Parathyroid adenoma (tissue), 2 donors: ENCODE results near the gene TAOK3.

Source experiments
- H2AFZ ChIP-seq: fragments of 300-600 bp; sonication (generic); one replicate; pipeline ENCODE4 v1.7.0; 2017; ENCODE audit warnings: antibody characterized with exemption, mild to moderate bottlenecking
- H3K27ac ChIP-seq: fragments of 300-600 bp; sonication (generic); one replicate; pipeline ENCODE4 v1.7.0; 2017
- H3K27me3 ChIP-seq: fragments of 300-600 bp; sonication (generic); one replicate; pipeline ENCODE4 v1.7.0; 2017; ENCODE audit warnings: low read length; ENCODE audit not compliant: control insufficient read depth, insufficient read depth
- H3K36me3 ChIP-seq: fragments of 300-600 bp; sonication (generic); one replicate; pipeline ENCODE4 v1.7.0; 2017; ENCODE audit warnings: low read length; ENCODE audit not compliant: control insufficient read depth, insufficient read depth
- H3K4me1 ChIP-seq: fragments of 300-600 bp; sonication (generic); one replicate; pipeline ENCODE4 v1.7.0; 2017; ENCODE audit warnings: control low read depth
- H3K4me2 ChIP-seq: fragments of 300-600 bp; sonication (generic); one replicate; pipeline ENCODE4 v1.7.0; 2017; ENCODE audit warnings: low read length
- H3K4me3 ChIP-seq: fragments of 300-600 bp; sonication (generic); one replicate; pipeline ENCODE4 v1.7.0; 2017; ENCODE audit warnings: low read depth, low read length
- H3K79me2 ChIP-seq: fragments of 300-600 bp; sonication (generic); one replicate; pipeline ENCODE4 v1.7.0; 2017; ENCODE audit warnings: control low read depth
- H3K9ac ChIP-seq: fragments of 300-600 bp; sonication (generic); one replicate; pipeline ENCODE4 v1.7.0; 2017; ENCODE audit warnings: mild to moderate bottlenecking
- H3K9me3 ChIP-seq: fragments of 300-600 bp; sonication (generic); one replicate; pipeline ENCODE4 v1.7.0; 2017; ENCODE audit warnings: low read length; ENCODE audit not compliant: control insufficient read depth
- CTCF ChIP-seq: fragments of 300-600 bp; sonication (generic); IDR thresholded peaks from one replicate; pipeline ENCODE4 v1.7.0; 2017; ENCODE audit warnings: antibody characterized with exemption, mild to moderate bottlenecking
- donor health status: primary hyperparathyroidism.

Gene TAOK3

GRCh38 chr12:118372541-118373495, at the start of gene TAOK3:
Gene TAOK3, minus strand, starts transcription at chr12:118372907. Its CDS starts 117,340 bp downstream, at chr12:118255567.
- H3K27ac ChIP-seq, result peak within 1 kb of the TSS; percentile 75
- H3K4me3 ChIP-seq, result peak within 1 kb of the TSS; percentile 94
- H3K27me3 ChIP-seq, result no peaks in the 10 kb centered on the region
- H3K9ac ChIP-seq, result peak within 1 kb of the TSS; percentile 77
- H3K9me3 ChIP-seq, result no peaks in the 10 kb centered on the region
- no peaks in the 10 kb centered on the region for H3K36me3 ChIP-seq
- peak within 1 kb of the TSS; percentile 97 for H3K4me2 ChIP-seq
- peak within 1 kb of the TSS; percentile 92 for H2AFZ ChIP-seq
- H3K4me1 ChIP-seq, result peaks cover 5% of the 10 kb centered on the region
- peaks cover 17% of the 10 kb centered on the region for H3K79me2 ChIP-seq
- no peak for TF ChIP-seq CTCF

- H3K4me3 ChIP-seq, result no peak overlapping the region
- no peaks in the 10 kb centered on the region for H3K9me3 ChIP-seq
- H3K27ac ChIP-seq, result no peak overlapping the region
- no peak overlapping the region for H3K4me2 ChIP-seq
- H2AFZ ChIP-seq, result no peak overlapping the region
- no peaks in the 10 kb centered on the region for H3K4me1 ChIP-seq
- no peak for TF ChIP-seq CTCF
- no peaks in the 10 kb centered on the region for H3K36me3 ChIP-seq
- no peaks in the 10 kb centered on the region for H3K27me3 ChIP-seq
- no peaks in the 10 kb centered on the region for H3K79me2 ChIP-seq
- H3K9ac ChIP-seq, result no peak overlapping the region
Observed at GRCh38 chr12:118420673-118421072, 48.0 kb upstream of the TAOK3 start.

GRCh38 chr12:118418385-118419057, 45.8 kb upstream of the TAOK3 start:
- H3K4me3 ChIP-seq, result no peak overlapping the region
- TF ChIP-seq CTCF, result no peak
- no peak overlapping the region for H2AFZ ChIP-seq
- no peaks in the 10 kb centered on the region for H3K27me3 ChIP-seq
- no peak overlapping the region for H3K4me2 ChIP-seq
- H3K4me1 ChIP-seq, result no peaks in the 10 kb centered on the region
- H3K27ac ChIP-seq, result no peak overlapping the region
- H3K9ac ChIP-seq, result no peak overlapping the region
- H3K79me2 ChIP-seq, result no peaks in the 10 kb centered on the region
- H3K9me3 ChIP-seq, result no peaks in the 10 kb centered on the region
- H3K36me3 ChIP-seq, result no peaks in the 10 kb centered on the region

- Histone ChIP-seq H3K4me2 (no peak overlapping the region), H2AFZ (no peak overlapping the region), H3K9ac (no peak overlapping the region), H3K4me1 (no peaks in the 10 kb centered on the region), H3K4me3 (no peak overlapping the region), H3K9me3 (no peaks in the 10 kb centered on the region), H3K27ac (no peak overlapping the region), H3K36me3 (no peaks in the 10 kb centered on the region), H3K79me2 (no peaks in the 10 kb centered on the region), H3K27me3 (no peaks in the 10 kb centered on the region)
- no peak for TF ChIP-seq CTCF
Observed at GRCh38 chr12:118417942-118418341, 45.2 kb upstream of the TAOK3 start.
